Astrocyte (in vitro differentiated cells and primary cell): ENCODE measurements around the gene FGF12. TPM values are rescaled to one million over a fixed set of nuclear protein-coding genes. Genes with fewer than 3 reads are reported as not detected.

ENCODE experiments used
- DNase-seq: peaks from one replicate; pipeline ENCODE4 v3.0.0-alpha.2; 2010; ENCODE audit warnings: low read depth
- FAIRE-seq: peaks from 2 replicates; lab custom pipeline; 2011; peaks lifted over from hg19 to GRCh38; lab: Jason Lieb, UNC
- H2AFZ ChIP-seq: 2 replicates; pipeline ENCODE4 v1.6.0; 2012; ENCODE audit warnings: low read depth, low read length, inconsistent platforms
- H3K27ac ChIP-seq: 2 replicates; pipeline ENCODE4 v1.5.1; 2011; ENCODE audit warnings: low read depth, low read length, inconsistent platforms
- H3K27me3 ChIP-seq: 2 replicates; pipeline ENCODE4 v1.6.0; 2011; ENCODE audit warnings: low read length, inconsistent platforms; ENCODE audit not compliant: insufficient read depth
- H3K36me3 ChIP-seq: 2 replicates; pipeline ENCODE4 v1.5.1; 2011; ENCODE audit warnings: low read length, inconsistent platforms; ENCODE audit not compliant: insufficient read depth
- H3K4me1 ChIP-seq: 2 replicates; pipeline ENCODE4 v1.5.1; 2011; ENCODE audit warnings: low read length, inconsistent platforms; ENCODE audit not compliant: insufficient read depth
- H3K4me2 ChIP-seq: 2 replicates; pipeline ENCODE4 v1.6.0; 2012; ENCODE audit warnings: low read length, inconsistent platforms
- H3K4me3 ChIP-seq: 2 replicates; pipeline ENCODE4 v1.5.1; 2011; ENCODE audit warnings: low read depth, mild to moderate bottlenecking, low read length, inconsistent platforms; ENCODE audit not compliant: insufficient read depth
- H3K79me2 ChIP-seq: 2 replicates; pipeline ENCODE4 v1.6.0; 2012; ENCODE audit warnings: mild to moderate bottlenecking, low read length, inconsistent platforms; ENCODE audit not compliant: insufficient read depth
- H3K9ac ChIP-seq: 2 replicates; pipeline ENCODE4 v1.6.0; 2012; ENCODE audit warnings: mild to moderate bottlenecking, low read length, inconsistent platforms
- H3K9me3 ChIP-seq: 2 replicates; pipeline ENCODE4 v1.5.1; 2012; ENCODE audit warnings: low read depth, mild to moderate bottlenecking, low read length, inconsistent platforms; ENCODE audit not compliant: insufficient read depth
- H4K20me1 ChIP-seq: 2 replicates; pipeline ENCODE4 v1.6.0; 2012; ENCODE audit warnings: low read length, inconsistent platforms; ENCODE audit not compliant: insufficient read depth
- H3K27ac Mint-ChIP-seq: one replicate; pipeline ENCODE4 v1.8.0; 2021; ENCODE audit warnings: mild to moderate bottlenecking, mixed read lengths; ENCODE audit not compliant: unreplicated experiment
- H3K27me3 Mint-ChIP-seq: one replicate; pipeline ENCODE4 v1.8.0; 2021; ENCODE audit warnings: low read depth, mixed read lengths; ENCODE audit not compliant: unreplicated experiment
- H3K36me3 Mint-ChIP-seq: one replicate; pipeline ENCODE4 v1.8.0; 2021; ENCODE audit warnings: low read depth, mixed read lengths; ENCODE audit not compliant: unreplicated experiment
- H3K4me1 Mint-ChIP-seq: one replicate; pipeline ENCODE4 v1.8.0; 2021; ENCODE audit warnings: low read depth, mixed read lengths; ENCODE audit not compliant: unreplicated experiment
- H3K4me3 Mint-ChIP-seq: one replicate; pipeline ENCODE4 v1.8.0; 2021; ENCODE audit warnings: mild to moderate bottlenecking, moderate library complexity, mixed read lengths; ENCODE audit not compliant: unreplicated experiment
- H3K9me3 Mint-ChIP-seq: one replicate; pipeline ENCODE4 v1.8.0; 2021; ENCODE audit warnings: mild to moderate bottlenecking, mixed read lengths; ENCODE audit not compliant: unreplicated experiment
- EZH2 ChIP-seq: IDR thresholded peaks from 2 replicates; pipeline ENCODE4 v1.6.1; 2012; ENCODE audit warnings: mild to moderate bottlenecking, low read length, inconsistent platforms; ENCODE audit not compliant: insufficient read depth
- total RNA-seq: library from RNA; stranded (reverse); gene quantifications from 2 replicates; pipeline ENCODE4 v1.2.1, GENCODE V29; 2021
- TF ChIP-seq, protein P1 (sequence below): IDR thresholded peaks from 2 replicates; pipeline ENCODE4 v1.5.1; 2011; ENCODE audit warnings: low read depth, mild to moderate bottlenecking, inconsistent platforms, low read length, moderate library complexity; ENCODE audit not compliant: insufficient read depth

The FGF12 gene
- total RNA-seq, 1 donor from 2014 or later, result 1.4 TPM

DNA sequence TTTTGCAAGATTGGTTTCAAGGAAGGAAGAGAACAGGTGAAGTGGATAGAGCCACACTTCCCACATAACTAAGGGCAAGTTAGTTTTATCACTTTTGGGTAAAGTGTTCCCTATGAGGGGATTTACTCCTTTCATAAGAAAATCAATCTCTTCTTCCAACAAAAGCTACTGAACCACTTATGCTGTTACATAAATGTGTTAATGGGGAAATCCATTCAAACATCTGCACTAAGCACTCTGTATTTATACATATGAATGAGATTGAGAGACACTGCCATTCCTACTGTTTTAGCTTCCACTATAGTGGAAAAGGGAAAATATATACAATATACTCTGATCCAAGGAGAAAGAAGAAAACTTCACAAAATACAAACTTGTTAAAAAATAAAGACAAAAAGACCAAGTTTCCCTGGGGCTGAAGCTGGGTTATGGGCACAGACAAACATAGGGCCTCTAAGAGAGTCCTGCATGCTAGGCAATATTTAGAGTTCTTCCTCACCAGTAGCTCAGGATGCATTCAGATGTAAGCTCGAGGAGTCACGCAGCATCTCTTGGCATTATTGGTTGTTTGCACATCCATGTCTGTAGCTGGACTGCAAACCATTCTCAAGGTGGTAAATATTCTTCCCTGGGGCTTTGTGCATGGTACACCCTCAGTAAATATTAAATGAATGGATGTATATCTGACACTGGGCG, 454.2 kb downstream of the FGF12 start:
- no peaks in the 10 kb centered on the region for H3K4me1 Mint-ChIP-seq
- Histone ChIP-seq H4K20me1 (no peaks in the 10 kb centered on the region), H3K4me3 (no peak overlapping the region), H3K4me2 (no peak overlapping the region), H3K79me2 (no peaks in the 10 kb centered on the region), H2AFZ (no peak overlapping the region), H3K27me3 (no peaks in the 10 kb centered on the region), H3K9ac (no peak overlapping the region), H3K36me3 (no peaks in the 10 kb centered on the region), H3K9me3 (no peaks in the 10 kb centered on the region), H3K27ac (no peak overlapping the region), H3K4me1 (no peaks in the 10 kb centered on the region)
- FAIRE-seq (no peak), DNase-seq (no peak)
- TF ChIP-seq, protein P1, sequence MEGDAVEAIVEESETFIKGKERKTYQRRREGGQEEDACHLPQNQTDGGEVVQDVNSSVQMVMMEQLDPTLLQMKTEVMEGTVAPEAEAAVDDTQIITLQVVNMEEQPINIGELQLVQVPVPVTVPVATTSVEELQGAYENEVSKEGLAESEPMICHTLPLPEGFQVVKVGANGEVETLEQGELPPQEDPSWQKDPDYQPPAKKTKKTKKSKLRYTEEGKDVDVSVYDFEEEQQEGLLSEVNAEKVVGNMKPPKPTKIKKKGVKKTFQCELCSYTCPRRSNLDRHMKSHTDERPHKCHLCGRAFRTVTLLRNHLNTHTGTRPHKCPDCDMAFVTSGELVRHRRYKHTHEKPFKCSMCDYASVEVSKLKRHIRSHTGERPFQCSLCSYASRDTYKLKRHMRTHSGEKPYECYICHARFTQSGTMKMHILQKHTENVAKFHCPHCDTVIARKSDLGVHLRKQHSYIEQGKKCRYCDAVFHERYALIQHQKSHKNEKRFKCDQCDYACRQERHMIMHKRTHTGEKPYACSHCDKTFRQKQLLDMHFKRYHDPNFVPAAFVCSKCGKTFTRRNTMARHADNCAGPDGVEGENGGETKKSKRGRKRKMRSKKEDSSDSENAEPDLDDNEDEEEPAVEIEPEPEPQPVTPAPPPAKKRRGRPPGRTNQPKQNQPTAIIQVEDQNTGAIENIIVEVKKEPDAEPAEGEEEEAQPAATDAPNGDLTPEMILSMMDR, result no peak
- TF ChIP-seq EZH2, result no peak
- no peaks in the 10 kb centered on the region for H3K27me3 Mint-ChIP-seq
- H3K4me3 Mint-ChIP-seq, result no peak overlapping the region
- H3K27ac Mint-ChIP-seq, result no peak overlapping the region
- no peaks in the 10 kb centered on the region for H3K9me3 Mint-ChIP-seq
- H3K36me3 Mint-ChIP-seq, result no peaks in the 10 kb centered on the region

DNA sequence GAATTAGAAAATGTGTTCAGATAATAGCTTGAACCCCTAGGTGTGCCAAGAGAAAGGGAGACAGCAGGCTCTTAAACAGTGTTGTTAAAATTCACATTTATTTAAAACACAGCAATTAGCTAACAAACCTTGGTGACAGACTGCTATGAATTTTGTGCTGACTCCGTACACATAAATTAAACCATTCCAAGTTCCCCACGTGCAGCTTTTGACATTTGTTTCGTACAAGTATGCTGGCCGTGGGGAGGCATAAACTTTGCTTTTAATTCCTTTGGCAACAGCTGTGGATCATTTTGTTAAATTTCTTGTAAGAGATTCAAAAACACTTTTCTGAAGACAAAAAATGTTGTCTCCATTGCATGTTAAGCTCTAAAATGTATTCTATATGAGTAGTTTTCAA, 465.3 kb downstream of the FGF12 start:
- TF ChIP-seq, protein P1, result no peak
- no peak for TF ChIP-seq EZH2
- Mint-ChIP-seq H3K27ac (no peak overlapping the region), H3K27me3 (no peaks in the 10 kb centered on the region)

GRCh38 chr3:192261135-192261534, 466.2 kb downstream of the FGF12 start:
- Histone ChIP-seq H4K20me1 (no peaks in the 10 kb centered on the region), H3K4me2 (no peak overlapping the region), H3K27me3 (no peaks in the 10 kb centered on the region), H3K4me3 (no peak overlapping the region), H3K9me3 (no peaks in the 10 kb centered on the region), H3K4me1 (no peaks in the 10 kb centered on the region), H3K9ac (no peak overlapping the region), H3K36me3 (no peaks in the 10 kb centered on the region), H2AFZ (no peak overlapping the region), H3K27ac (no peak overlapping the region), H3K79me2 (no peaks in the 10 kb centered on the region)
- no peak for FAIRE-seq
- Mint-ChIP-seq H3K27ac (no peak overlapping the region), H3K27me3 (no peaks in the 10 kb centered on the region), H3K36me3 (no peaks in the 10 kb centered on the region), H3K9me3 (no peaks in the 10 kb centered on the region), H3K4me3 (no peak overlapping the region), H3K4me1 (peaks cover 5% of the 10 kb centered on the region)
- TF ChIP-seq, protein P1, result no peak
- TF ChIP-seq EZH2, result no peak
- DNase-seq, result no peak

More for the DNA sequence above, 465.3 kb downstream of the FGF12 start:
- Histone ChIP-seq H3K79me2 (no peaks in the 10 kb centered on the region), H2AFZ (no peak overlapping the region), H3K36me3 (no peaks in the 10 kb centered on the region), H4K20me1 (no peaks in the 10 kb centered on the region), H3K9ac (no peak overlapping the region), H3K4me3 (no peak overlapping the region), H3K4me2 (no peak overlapping the region), H3K9me3 (no peaks in the 10 kb centered on the region), H3K4me1 (no peaks in the 10 kb centered on the region), H3K27me3 (no peaks in the 10 kb centered on the region), H3K27ac (no peak overlapping the region)
- Mint-ChIP-seq H3K36me3 (no peaks in the 10 kb centered on the region), H3K4me1 (peaks cover 5% of the 10 kb centered on the region), H3K9me3 (no peaks in the 10 kb centered on the region), H3K4me3 (no peak overlapping the region)
- DNase-seq (no peak), FAIRE-seq (no peak)
